GM23338 (cell line): ENCODE results near the gene PTPRN2. TPM values are rescaled to one million over a fixed set of nuclear protein-coding genes. Genes with fewer than 3 reads are reported as not detected.

Experiments
- ATAC-seq: fragments of 200-7000 bp; cut with Tn5 transposase; 3 replicates; pipeline ENCODE4 v1.9.1; 2020
- DNase-seq: peaks from one replicate; pipeline ENCODE4 v3.0.0-alpha.2; 2015; ENCODE audit warnings: low spot score
- H2AFZ ChIP-seq: fragments of 200-600 bp; sonication (generic); 2 replicates; pipeline ENCODE4 v1.8.0; 2016; ENCODE audit warnings: antibody characterized with exemption, mild to moderate bottlenecking, moderate library complexity
- H3F3A ChIP-seq: fragments of 200-600 bp; sonication (generic); replicated peaks from 2 replicates; pipeline ENCODE4 v1.8.0; 2017; ENCODE audit warnings: antibody characterized with exemption, mixed run types, low read depth
- H3K27ac ChIP-seq: fragments of 200-600 bp; sonication (generic); 2 replicates; pipeline ENCODE4 v1.6.1; 2016; ENCODE audit warnings: low read depth
- H3K27me3 ChIP-seq: fragments of 200-600 bp; sonication (generic); 2 replicates; pipeline ENCODE4 v1.8.0; 2016; ENCODE audit warnings: mild to moderate bottlenecking, mixed run types, moderate library complexity; ENCODE audit not compliant: insufficient read depth
- H3K36me3 ChIP-seq: fragments of 200-600 bp; sonication (generic); 2 replicates; pipeline ENCODE4 v1.8.0; 2016; ENCODE audit warnings: mild to moderate bottlenecking; ENCODE audit not compliant: insufficient read depth
- H3K4me1 ChIP-seq: fragments of 200-600 bp; sonication (generic); 2 replicates; pipeline ENCODE4 v1.8.0; 2016; ENCODE audit warnings: mild to moderate bottlenecking, moderate library complexity; ENCODE audit not compliant: insufficient read depth
- H3K4me2 ChIP-seq: fragments of 200-600 bp; sonication (generic); 2 replicates; pipeline ENCODE4 v1.7.1; 2017; ENCODE audit warnings: mixed run types
- H3K4me3 ChIP-seq: fragments of 200-600 bp; sonication (generic); 2 replicates; pipeline ENCODE4 v1.6.1; 2016; ENCODE audit warnings: mixed run types
- H3K79me2 ChIP-seq: fragments of 200-600 bp; sonication (generic); replicated peaks from 2 replicates; pipeline ENCODE4 v1.8.0; 2017; ENCODE audit warnings: mild to moderate bottlenecking; ENCODE audit not compliant: insufficient read depth
- H3K9me2 ChIP-seq: fragments of 200-600 bp; sonication (generic); 2 replicates; pipeline ENCODE4 v1.8.0; 2017; ENCODE audit not compliant: insufficient read depth
- H4K20me1 ChIP-seq: fragments of 200-600 bp; sonication (generic); replicated peaks from 2 replicates; pipeline ENCODE4 v1.8.0; 2017; ENCODE audit warnings: mild to moderate bottlenecking; ENCODE audit not compliant: insufficient read depth
- H3K27ac Mint-ChIP-seq: 2 replicates; pipeline ENCODE4 v1.8.0; 2020; ENCODE audit warnings: inconsistent platforms, mild to moderate bottlenecking, moderate library complexity, mixed read lengths
- H3K27me3 Mint-ChIP-seq: 3 replicates; pipeline ENCODE4 v1.8.0; 2022; ENCODE audit warnings: low read depth, mild to moderate bottlenecking, moderate library complexity, mixed read lengths, inconsistent platforms; ENCODE audit not compliant: insufficient read depth, poor library complexity
- H3K36me3 Mint-ChIP-seq: 3 replicates; pipeline ENCODE4 v1.8.0; 2021; ENCODE audit warnings: low read depth, mild to moderate bottlenecking, inconsistent platforms, moderate library complexity, mixed read lengths
- H3K4me1 Mint-ChIP-seq: 3 replicates; pipeline ENCODE4 v1.8.0; 2020; ENCODE audit warnings: mild to moderate bottlenecking, inconsistent platforms, mixed read lengths
- H3K4me3 Mint-ChIP-seq: 3 replicates; pipeline ENCODE4 v1.8.0; 2021; ENCODE audit warnings: moderate library complexity, mild to moderate bottlenecking, inconsistent platforms, mixed read lengths
- H3K9me3 Mint-ChIP-seq: 3 replicates; pipeline ENCODE4 v1.8.0; 2020; ENCODE audit warnings: moderate library complexity, mild to moderate bottlenecking, inconsistent platforms, mixed read lengths
- CREB1 ChIP-seq: fragments of 250-450 bp; sonication (Bioruptor Pico); IDR thresholded peaks from 2 replicates; pipeline ENCODE4 v1.5.0; 2020; ENCODE audit warnings: low read depth, mild to moderate bottlenecking, moderate library complexity
- EZH2 ChIP-seq: fragments of 200-600 bp; sonication (generic); IDR thresholded peaks from one replicate; pipeline ENCODE4 v1.8.0; 2017; ENCODE audit warnings: antibody characterized with exemption, mild to moderate bottlenecking, low read depth; ENCODE audit not compliant: unreplicated experiment
- JUNB ChIP-seq: IDR thresholded peaks from one replicate; pipeline ENCODE4 v1.6.1; 2016; ENCODE audit warnings: antibody characterized with exemption; ENCODE audit not compliant: unreplicated experiment
- NANOG ChIP-seq: IDR thresholded peaks from 2 replicates; pipeline ENCODE4 v1.6.1; 2016; ENCODE audit warnings: antibody characterized with exemption, borderline replicate concordance
- POLR2AphosphoS5 ChIP-seq: IDR thresholded peaks from 2 replicates; pipeline ENCODE4 v1.6.1; 2016; ENCODE audit warnings: antibody characterized with exemption, low read depth
- STAT1 ChIP-seq: IDR thresholded peaks from one replicate; pipeline ENCODE4 v1.6.1; 2016; ENCODE audit warnings: antibody characterized with exemption; ENCODE audit not compliant: unreplicated experiment
- ZNF114 ChIP-seq: fragments of 250-450 bp; sonication (Bioruptor Pico); IDR thresholded peaks from 2 replicates; pipeline ENCODE4 v1.5.0; 2020; ENCODE audit warnings: mild to moderate bottlenecking, moderate library complexity
- polyA plus RNA-seq: library from polyadenylated mRNA; unstranded; fragments of >200 nt; fragmentation: Nextera tagmentation; extraction: Ambion mirVana; gene quantifications from 2 replicates; pipeline ENCODE4 v1.2.1, GENCODE V29; 2016
- total RNA-seq: library from RNA; depleted of rRNA; stranded (reverse); fragments of >200 nt; shearing (Covaris generic); gene quantifications from 2 replicates; pipeline ENCODE4 v1.2.3, GENCODE V29; 2014
- TF ChIP-seq, protein P1 (sequence below): IDR thresholded peaks from 2 replicates; pipeline ENCODE4 v1.6.1; 2016; ENCODE audit warnings: antibody characterized with exemption
- TF ChIP-seq, protein P2 (sequence below): fragments of 250-450 bp; sonication (Bioruptor Pico); IDR thresholded peaks from 2 replicates; pipeline ENCODE4 v1.5.0; 2020; ENCODE audit warnings: mild to moderate bottlenecking, moderate library complexity

PTPRN2 gene
- total and polyA plus RNA-seq, 2 experiments from 2014 or later = 0.87 to 4.0 TPM

DNA sequence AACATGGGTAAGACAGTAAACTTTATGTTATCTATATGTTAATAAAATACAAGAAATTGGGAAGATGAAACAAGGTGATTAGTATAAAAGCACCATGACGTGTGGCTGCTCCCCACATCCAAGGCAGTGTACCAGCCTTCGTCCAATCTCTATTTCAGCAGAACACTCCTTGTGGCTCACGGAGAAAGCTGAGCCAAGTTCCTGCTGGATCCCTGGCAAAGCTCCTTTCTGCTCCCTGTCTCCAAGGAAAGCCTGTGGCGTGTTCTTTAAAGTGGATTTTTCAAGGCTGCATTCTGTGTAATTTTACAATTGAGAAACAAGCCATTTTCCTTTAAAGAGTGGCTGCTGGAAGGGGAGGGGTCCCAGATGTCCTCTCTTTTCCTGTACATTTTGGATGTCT is 467.3 kb downstream of the PTPRN2 start:
- Mint-ChIP-seq H3K4me1 (no peaks in the 10 kb centered on the region), H3K9me3 (peaks cover 98% of the 10 kb centered on the region), H3K4me3 (no peak overlapping the region), H3K36me3 (peaks cover 53% of the 10 kb centered on the region), H3K27me3 (peaks cover 5% of the 10 kb centered on the region), H3K27ac (no peak overlapping the region)
- Histone ChIP-seq H3K4me2 (no peak overlapping the region), H3K36me3 (peaks cover 6% of the 10 kb centered on the region), H3K9me2 (no peaks in the 10 kb centered on the region), H3K79me2 (no peaks in the 10 kb centered on the region), H3K4me3 (no peak overlapping the region), H3K4me1 (no peaks in the 10 kb centered on the region), H2AFZ (no peak overlapping the region), H4K20me1 (no peaks in the 10 kb centered on the region), H3K27ac (no peak overlapping the region), H3K27me3 (no peaks in the 10 kb centered on the region), H3F3A (no peaks in the 10 kb centered on the region)
- ATAC-seq = no peak
- TF ChIP-seq, protein P1, sequence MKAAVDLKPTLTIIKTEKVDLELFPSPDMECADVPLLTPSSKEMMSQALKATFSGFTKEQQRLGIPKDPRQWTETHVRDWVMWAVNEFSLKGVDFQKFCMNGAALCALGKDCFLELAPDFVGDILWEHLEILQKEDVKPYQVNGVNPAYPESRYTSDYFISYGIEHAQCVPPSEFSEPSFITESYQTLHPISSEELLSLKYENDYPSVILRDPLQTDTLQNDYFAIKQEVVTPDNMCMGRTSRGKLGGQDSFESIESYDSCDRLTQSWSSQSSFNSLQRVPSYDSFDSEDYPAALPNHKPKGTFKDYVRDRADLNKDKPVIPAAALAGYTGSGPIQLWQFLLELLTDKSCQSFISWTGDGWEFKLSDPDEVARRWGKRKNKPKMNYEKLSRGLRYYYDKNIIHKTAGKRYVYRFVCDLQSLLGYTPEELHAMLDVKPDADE = no peak
- no peak for TF ChIP-seq NANOG
- no peak for TF ChIP-seq ZNF114
- TF ChIP-seq, protein P2, sequence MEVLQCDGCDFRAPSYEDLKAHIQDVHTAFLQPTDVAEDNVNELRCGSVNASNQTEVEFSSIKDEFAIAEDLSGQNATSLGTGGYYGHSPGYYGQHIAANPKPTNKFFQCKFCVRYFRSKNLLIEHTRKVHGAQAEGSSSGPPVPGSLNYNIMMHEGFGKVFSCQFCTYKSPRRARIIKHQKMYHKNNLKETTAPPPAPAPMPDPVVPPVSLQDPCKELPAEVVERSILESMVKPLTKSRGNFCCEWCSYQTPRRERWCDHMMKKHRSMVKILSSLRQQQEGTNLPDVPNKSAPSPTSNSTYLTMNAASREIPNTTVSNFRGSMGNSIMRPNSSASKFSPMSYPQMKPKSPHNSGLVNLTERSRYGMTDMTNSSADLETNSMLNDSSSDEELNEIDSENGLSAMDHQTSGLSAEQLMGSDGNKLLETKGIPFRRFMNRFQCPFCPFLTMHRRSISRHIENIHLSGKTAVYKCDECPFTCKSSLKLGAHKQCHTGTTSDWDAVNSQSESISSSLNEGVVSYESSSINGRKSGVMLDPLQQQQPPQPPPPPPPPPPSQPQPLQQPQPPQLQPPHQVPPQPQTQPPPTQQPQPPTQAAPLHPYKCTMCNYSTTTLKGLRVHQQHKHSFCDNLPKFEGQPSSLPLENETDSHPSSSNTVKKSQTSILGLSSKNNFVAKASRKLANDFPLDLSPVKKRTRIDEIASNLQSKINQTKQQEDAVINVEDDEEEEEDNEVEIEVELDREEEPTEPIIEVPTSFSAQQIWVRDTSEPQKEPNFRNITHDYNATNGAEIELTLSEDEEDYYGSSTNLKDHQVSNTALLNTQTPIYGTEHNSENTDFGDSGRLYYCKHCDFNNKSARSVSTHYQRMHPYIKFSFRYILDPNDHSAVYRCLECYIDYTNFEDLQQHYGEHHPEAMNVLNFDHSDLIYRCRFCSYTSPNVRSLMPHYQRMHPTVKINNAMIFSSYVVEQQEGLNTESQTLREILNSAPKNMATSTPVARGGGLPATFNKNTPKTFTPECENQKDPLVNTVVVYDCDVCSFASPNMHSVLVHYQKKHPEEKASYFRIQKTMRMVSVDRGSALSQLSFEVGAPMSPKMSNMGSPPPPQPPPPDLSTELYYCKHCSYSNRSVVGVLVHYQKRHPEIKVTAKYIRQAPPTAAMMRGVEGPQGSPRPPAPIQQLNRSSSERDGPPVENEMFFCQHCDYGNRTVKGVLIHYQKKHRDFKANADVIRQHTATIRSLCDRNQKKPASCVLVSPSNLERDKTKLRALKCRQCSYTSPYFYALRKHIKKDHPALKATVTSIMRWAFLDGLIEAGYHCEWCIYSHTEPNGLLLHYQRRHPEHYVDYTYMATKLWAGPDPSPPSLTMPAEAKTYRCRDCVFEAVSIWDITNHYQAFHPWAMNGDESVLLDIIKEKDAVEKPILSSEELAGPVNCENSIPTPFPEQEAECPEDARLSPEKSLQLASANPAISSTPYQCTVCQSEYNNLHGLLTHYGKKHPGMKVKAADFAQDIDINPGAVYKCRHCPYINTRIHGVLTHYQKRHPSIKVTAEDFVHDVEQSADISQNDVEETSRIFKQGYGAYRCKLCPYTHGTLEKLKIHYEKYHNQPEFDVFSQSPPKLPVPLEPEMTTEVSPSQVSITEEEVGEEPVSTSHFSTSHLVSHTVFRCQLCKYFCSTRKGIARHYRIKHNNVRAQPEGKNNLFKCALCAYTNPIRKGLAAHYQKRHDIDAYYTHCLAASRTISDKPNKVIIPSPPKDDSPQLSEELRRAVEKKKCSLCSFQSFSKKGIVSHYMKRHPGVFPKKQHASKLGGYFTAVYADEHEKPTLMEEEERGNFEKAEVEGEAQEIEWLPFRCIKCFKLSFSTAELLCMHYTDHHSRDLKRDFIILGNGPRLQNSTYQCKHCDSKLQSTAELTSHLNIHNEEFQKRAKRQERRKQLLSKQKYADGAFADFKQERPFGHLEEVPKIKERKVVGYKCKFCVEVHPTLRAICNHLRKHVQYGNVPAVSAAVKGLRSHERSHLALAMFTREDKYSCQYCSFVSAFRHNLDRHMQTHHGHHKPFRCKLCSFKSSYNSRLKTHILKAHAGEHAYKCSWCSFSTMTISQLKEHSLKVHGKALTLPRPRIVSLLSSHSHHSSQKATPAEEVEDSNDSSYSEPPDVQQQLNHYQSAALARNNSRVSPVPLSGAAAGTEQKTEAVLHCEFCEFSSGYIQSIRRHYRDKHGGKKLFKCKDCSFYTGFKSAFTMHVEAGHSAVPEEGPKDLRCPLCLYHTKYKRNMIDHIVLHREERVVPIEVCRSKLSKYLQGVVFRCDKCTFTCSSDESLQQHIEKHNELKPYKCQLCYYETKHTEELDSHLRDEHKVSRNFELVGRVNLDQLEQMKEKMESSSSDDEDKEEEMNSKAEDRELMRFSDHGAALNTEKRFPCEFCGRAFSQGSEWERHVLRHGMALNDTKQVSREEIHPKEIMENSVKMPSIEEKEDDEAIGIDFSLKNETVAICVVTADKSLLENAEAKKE = no peak
- TF ChIP-seq POLR2AphosphoS5 = no peak
- TF ChIP-seq JUNB = no peak
- TF ChIP-seq STAT1 = no peak
- TF ChIP-seq CREB1 = no peak
- TF ChIP-seq EZH2 = no peak
- DNase-seq = no peak
